ENCODE measurements around the gene POLR1E.

The POLR1E gene

DNA sequence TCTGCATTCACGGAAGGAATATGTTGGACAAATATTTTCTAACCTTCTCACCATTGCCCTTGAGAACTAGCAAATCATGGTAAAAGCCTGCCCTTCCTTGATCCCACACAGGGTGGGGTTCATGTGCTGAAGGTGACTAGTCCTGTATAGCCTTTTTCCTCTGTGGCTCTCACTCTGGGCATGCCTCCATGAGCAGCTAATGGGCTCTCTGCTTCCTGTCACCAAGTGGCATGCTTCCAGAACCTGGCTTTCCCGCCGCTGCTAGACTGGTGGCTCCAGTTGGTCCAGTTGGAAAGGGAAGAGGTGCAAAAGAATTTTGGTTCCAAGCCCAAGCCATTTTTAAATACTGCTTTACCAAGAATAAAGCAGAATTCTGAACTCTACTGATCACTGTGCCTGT lies 54.9 kb downstream of the POLR1E start:
- no peak for DNase-seq

DNA sequence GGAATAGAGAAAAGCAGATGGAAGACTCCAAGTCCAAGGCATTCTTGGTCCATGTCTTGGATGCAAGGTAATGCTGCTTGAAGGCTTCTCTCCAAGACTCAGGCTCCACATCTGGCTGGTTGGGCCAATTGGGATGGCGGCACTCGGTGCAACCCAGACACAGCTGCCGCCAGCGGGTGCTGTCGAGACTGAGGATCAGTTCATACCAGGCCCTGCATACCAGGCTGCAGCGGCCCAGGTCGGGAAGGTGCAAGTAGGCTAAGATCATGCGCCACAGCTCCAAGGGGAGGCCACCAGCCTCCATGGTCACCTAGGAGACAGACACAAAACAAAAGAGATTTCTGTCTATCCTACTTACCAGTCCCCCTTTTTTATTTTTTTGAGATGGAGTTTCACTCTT lies 55.7 kb downstream of the POLR1E start:
- no peak for DNase-seq

DNA sequence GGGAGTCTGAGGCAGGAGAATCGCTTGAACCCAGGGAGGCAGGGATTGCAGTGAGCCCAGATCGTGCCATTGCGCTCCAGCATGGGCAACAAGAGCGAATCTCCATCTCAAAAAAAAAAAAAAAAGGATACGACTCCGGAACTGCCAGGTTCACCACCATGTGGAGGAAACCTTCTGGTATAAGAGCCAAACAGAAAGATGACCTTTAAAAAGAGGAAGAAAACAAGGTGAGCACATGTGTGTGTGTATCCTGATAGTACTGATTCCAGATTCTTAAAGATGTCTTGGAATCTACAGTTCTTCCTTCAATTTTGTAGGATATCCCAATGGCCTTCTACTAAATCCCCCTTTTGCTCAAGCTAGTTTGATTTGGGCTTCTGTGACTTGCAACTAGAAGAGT lies 56.7 kb downstream of the POLR1E start:
- DNase-seq: no peak

DNA sequence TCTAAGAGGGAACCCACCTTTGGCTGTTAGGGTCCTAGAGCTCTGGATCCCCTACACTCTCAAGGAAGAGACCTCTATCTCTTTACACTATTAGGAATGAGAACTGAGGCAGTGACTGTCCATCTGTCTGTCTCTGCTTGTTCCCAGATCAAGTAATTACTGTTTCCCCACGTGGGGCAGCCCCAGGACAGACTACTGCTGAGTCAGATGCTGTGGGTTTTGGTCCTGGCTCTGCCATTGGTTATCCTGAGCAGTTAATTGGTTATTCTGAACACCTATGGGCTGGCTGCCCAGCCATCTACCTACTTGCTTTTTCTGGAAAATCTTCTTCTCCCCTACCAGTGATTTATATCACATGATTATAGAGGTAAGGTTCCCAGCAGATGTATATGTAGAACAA lies 57.1 kb downstream of the POLR1E start:
- no peak for DNase-seq

DNA sequence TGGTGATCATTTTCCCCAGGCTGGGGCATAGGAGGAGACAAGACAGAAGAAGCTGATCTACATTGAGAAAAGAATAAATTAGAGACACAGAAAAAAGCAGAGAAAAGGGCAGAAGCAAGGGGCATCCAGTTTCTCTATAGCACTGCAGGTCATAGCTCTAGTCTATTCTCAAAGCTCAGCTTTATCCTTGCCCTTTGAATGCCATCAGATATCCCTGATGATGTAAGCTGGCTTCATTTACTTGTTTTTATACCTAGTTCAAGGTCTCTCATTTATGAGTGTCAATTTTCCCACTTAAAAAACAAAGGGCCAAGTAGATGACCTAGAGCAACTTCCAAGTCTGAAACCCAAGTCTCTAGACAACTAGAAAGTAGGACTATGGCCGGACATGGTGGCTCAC lies 57.7 kb downstream of the POLR1E start:
- DNase-seq: no peak

DNA sequence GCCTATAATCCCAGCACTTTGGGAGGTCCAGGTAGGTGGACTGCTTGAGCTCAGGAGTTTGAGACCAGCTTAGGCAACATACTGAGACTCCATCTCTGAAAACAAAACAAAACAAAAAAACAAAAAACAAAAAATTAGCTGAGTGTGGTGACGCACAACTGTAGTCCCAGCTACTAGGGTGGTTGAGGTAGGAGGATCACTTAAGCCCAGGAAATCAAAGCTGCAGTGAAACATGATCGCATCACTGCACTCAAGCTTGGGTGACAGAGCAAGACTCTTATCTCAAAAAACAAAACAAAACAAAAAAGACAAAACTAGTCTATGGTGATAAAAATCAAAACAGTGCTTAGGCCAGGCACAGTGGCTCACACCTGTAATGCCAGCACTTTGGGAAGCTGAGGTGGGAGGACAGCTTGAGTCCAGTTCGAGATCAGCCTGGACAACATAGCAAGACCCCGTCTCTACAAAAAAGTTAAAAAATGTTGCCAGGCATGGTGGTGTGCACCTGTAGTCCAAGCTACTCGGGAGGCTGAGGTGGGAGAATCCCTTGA lies 61.7 kb downstream of the POLR1E start:
- no peak for DNase-seq

DNA sequence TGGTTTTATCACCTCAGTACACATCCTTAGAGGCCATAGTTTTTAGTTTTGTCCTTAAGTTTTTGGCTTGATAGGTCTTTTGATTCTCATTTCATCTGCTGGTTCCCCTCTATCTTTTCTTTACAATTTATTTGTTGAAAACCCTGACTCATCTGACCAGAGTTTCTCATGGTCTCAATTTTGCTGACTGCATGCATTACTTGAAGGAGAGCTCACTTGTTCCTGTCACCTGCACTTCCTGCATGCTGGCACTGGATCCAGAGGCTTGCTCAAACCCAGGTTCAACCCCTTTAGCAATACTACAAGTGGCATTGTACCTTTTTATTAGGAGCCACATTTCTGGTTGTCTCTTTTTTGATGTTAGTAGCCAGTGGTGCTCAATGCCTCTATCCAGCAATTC lies 63.8 kb downstream of the POLR1E start:
- DNase-seq: no peak

DNA sequence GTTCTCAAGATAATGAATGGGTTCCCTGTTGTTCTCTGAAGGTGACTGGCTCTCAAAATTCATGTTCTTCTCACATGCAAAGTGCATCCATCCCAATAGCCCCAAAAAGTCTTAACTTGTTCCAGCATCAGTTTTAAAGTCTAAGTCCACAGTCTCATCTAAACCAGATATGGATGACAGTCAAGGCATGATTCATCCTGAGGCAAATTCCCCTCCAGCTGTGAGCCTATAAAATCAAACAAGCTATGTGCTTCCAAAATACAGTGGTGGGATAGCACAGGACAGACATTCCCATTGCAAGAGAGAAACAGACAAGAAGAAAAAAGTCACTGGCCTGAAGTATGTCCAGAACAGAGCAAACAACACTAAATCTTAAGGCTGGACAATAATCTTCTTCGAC lies 65.0 kb downstream of the POLR1E start:
- DNase-seq: peak; percentile 50

DNA sequence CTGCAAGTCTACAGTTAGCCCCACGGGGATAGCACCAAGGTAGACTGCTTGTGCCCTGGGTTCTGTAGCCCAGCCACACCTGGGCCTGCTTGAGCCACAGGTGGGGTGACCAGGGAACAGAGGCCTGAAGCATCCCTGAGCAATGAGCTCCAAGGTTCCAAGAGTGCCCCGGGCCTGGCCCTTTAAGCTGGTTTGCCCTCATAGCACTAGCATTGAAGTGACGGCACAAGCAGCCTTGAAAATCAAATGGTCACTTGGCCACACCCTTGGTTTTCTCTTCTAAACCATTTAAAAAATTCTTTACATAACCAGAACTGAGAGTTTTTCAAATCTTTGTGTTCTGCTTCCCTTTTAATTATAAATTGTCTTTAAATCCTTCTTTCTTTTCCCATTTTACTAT lies 65.7 kb downstream of the POLR1E start:
- DNase-seq: no peak

DNA sequence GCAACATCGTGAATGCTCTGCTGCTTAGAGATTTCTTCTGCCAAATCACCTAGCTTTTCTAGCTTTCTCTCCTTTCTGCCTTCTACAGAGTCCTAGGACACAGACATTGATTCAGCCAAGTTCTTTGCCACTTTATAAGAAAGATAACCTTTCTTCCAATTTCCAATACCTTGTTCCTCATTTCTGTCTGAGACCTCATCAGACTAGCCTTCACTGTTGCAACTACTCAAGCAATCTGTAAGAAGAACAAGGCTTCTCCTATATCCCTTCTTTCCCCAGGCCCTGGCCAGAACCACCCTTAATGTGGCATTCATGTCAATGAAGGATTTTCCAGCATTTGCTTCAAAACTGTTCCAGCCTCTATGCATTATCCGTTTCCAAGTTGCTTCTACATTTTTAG lies 66.1 kb downstream of the POLR1E start:
- DNase-seq: no peak
